SK-N-SH (cell line): ENCODE measurements around the gene SNAPC5. TPM values are rescaled to one million over a fixed set of nuclear protein-coding genes. Genes with fewer than 3 reads are reported as not detected.

Experiments used
- CTCF ChIA-PET: fragments of 300-600, 350-600 bp; formaldehyde crosslinking; extraction: SDS; loops from one replicate; lab custom pipeline; 2021; lab: Yijun Ruan, JAX
- POLR2A ChIA-PET: fragments of 350-600 bp; sonication (Branson Sonifier 250); formaldehyde crosslinking; extraction: SDS; loops from one replicate; lab custom pipeline; 2020; ENCODE audit warnings: antibody characterized with exemption, inconsistent platforms; lab: Yijun Ruan, JAX
- DNase-seq: peaks from one replicate; pipeline ENCODE4 v3.0.0; 2012
- H2AFZ ChIP-seq: fragments of 200-600 bp; sonication (generic); 2 replicates; pipeline ENCODE4 v1.8.1; 2016; ENCODE audit warnings: antibody characterized with exemption, mild to moderate bottlenecking, low read depth
- H3F3A ChIP-seq: fragments of 200-600 bp; sonication (generic); replicated peaks from 2 replicates; pipeline ENCODE3; 2016; ENCODE audit warnings: antibody characterized with exemption, mild to moderate bottlenecking; ENCODE audit not compliant: insufficient read depth
- H3K27ac ChIP-seq, 2 experiments: fragments of 200-500 bp in 1 of 2; fragments of 200-600 bp in 1 of 2; sonication (Bioruptor generic) in 1 of 2; sonication (generic), shearing (Covaris generic) in 1 of 2; 2 replicates each; pipeline versions ENCODE4 v1.5.1 to v1.6.1; 2014 to 2016; ENCODE audit warnings: low read depth in 2 of 2, inconsistent platforms in 1 of 2, low read length in 1 of 2, mild to moderate bottlenecking in 1 of 2, mixed read lengths in 1 of 2
- H3K27me3 ChIP-seq: fragments of 200-600 bp; sonication (generic), shearing (Covaris generic); 2 replicates; pipeline ENCODE4 v1.6.1; 2016; ENCODE audit warnings: mixed run types; ENCODE audit not compliant: insufficient read depth
- H3K36me3 ChIP-seq, 2 experiments: fragments of 200-500 bp in 1 of 2; fragments of 200-600 bp in 1 of 2; sonication (Bioruptor generic) in 1 of 2; sonication (generic) in 1 of 2; replicated peaks in 1 of 2; 2 replicates each; pipeline versions ENCODE3 to v1.5.1; 2014 to 2016; ENCODE audit warnings: low read length in 1 of 2, mild to moderate bottlenecking in 1 of 2; ENCODE audit not compliant: insufficient read depth in 2 of 2, control insufficient read depth in 1 of 2
- H3K4me1 ChIP-seq, 2 experiments: fragments of 200-500 bp in 1 of 2; fragments of 200-600 bp in 1 of 2; sonication (Bioruptor generic) in 1 of 2; sonication (generic), shearing (Covaris generic) in 1 of 2; 2 replicates each; pipeline versions ENCODE4 v1.5.1 to v1.6.1; 2014 to 2016; ENCODE audit warnings: low read depth in 1 of 2, low read length in 1 of 2, mixed run types in 1 of 2; ENCODE audit not compliant: insufficient read depth in 2 of 2, control insufficient read depth in 1 of 2
- H3K4me2 ChIP-seq: fragments of 200-600 bp; sonication (generic), shearing (Covaris generic); 2 replicates; pipeline ENCODE4 v1.6.1; 2017; ENCODE audit warnings: mixed run types
- H3K4me3 ChIP-seq, 2 experiments: fragments of 200-500 bp in 1 of 2; fragments of 200-600 bp in 1 of 2; sonication (Bioruptor generic) in 1 of 2; sonication (generic), shearing (Covaris generic) in 1 of 2; 2 replicates each; pipeline versions ENCODE4 v1.5.1 to v1.8.1; 2014 to 2016; ENCODE audit warnings: low read depth in 2 of 2, inconsistent platforms in 1 of 2, low read length in 1 of 2, mild to moderate bottlenecking in 1 of 2, mixed read lengths in 1 of 2, moderate library complexity in 1 of 2
- H3K79me2 ChIP-seq: fragments of 200-600 bp; sonication (generic); 2 replicates; pipeline ENCODE4 v1.8.1; 2017; ENCODE audit warnings: mild to moderate bottlenecking; ENCODE audit not compliant: insufficient read depth
- H3K9ac ChIP-seq: fragments of 200-600 bp; sonication (generic); 2 replicates; pipeline ENCODE4 v1.6.1; 2017; ENCODE audit warnings: mixed run types
- H3K9me2 ChIP-seq: fragments of 200-600 bp; sonication (generic); 2 replicates; pipeline ENCODE4 v1.6.1; 2017; ENCODE audit warnings: mixed run types
- H3K9me3 ChIP-seq: fragments of 200-600 bp; sonication (generic); 2 replicates; pipeline ENCODE4 v1.6.1; 2017; ENCODE audit warnings: mixed run types, mild to moderate bottlenecking, moderate library complexity
- H4K20me1 ChIP-seq: fragments of 200-600 bp; sonication (generic); 2 replicates; pipeline ENCODE4 v1.6.1; 2017; ENCODE audit warnings: mild to moderate bottlenecking, mixed run types; ENCODE audit not compliant: insufficient read depth
- ELF1 ChIP-seq: IDR thresholded peaks from 2 replicates; pipeline ENCODE4 v1.4.0; 2012
- EP300 ChIP-seq, 2 experiments: IDR thresholded peaks; 2 replicates each; pipeline versions ENCODE4 v1.4.0 to v1.6.1; 2012; ENCODE audit warnings: borderline replicate concordance in 1 of 2, low read depth in 1 of 2, low read length in 1 of 2
- EZH2phosphoT487 ChIP-seq: fragments of 200-600 bp; sonication (generic); IDR thresholded peaks from 2 replicates; pipeline ENCODE4 v1.6.1; 2017; ENCODE audit warnings: low read depth, mixed run types, mild to moderate bottlenecking, antibody characterized with exemption, moderate library complexity, borderline replicate concordance
- MEF2A ChIP-seq: IDR thresholded peaks from 2 replicates; pipeline ENCODE4 v1.4.0; 2012; ENCODE audit warnings: low read depth, borderline replicate concordance
- MXI1 ChIP-seq: IDR thresholded peaks from 2 replicates; pipeline ENCODE4 v1.6.1; 2012; ENCODE audit warnings: mild to moderate bottlenecking, low read depth, low read length, improper control_type of control experiment
- NRF1 ChIP-seq: IDR thresholded peaks from 2 replicates; pipeline ENCODE4 v1.6.1; 2012; ENCODE audit warnings: low read depth, mild to moderate bottlenecking, low read length
- RAD21 ChIP-seq: IDR thresholded peaks from 2 replicates; pipeline ENCODE4 v1.6.1; 2012; ENCODE audit warnings: mild to moderate bottlenecking, low read length
- RCOR1 ChIP-seq: fragments of 150-350 bp; IDR thresholded peaks from 2 replicates; pipeline ENCODE4 v1.6.1; 2017; ENCODE audit warnings: antibody characterized with exemption, low read length
- RXRA ChIP-seq: IDR thresholded peaks from 2 replicates; pipeline ENCODE4 v1.4.0; 2012; ENCODE audit warnings: low read depth, mild to moderate bottlenecking, borderline replicate concordance
- SIN3A ChIP-seq: IDR thresholded peaks from 2 replicates; pipeline ENCODE4 v1.6.1; 2012; ENCODE audit warnings: low read depth, mild to moderate bottlenecking, low read length, moderate library complexity, borderline replicate concordance
- WGBS: methylation state at CpG from one replicate; pipeline ENCODE4 v1.1.6; 2017; ENCODE audit warnings: low lambda C conversion rate; 5-methylcytosine and 5-hydroxymethylcytosine counted together
- polyA plus RNA-seq, 3 experiments: library from polyadenylated mRNA; depleted of rRNA; stranded (reverse); fragments of >200 nt; gene quantifications; 2 replicates each; pipeline ENCODE4 v1.2.3, GENCODE V29; 2012
- TF ChIP-seq, protein P1 (sequence below): IDR thresholded peaks from 2 replicates; pipeline ENCODE4 v1.4.0; 2012; ENCODE audit warnings: low read depth, borderline replicate concordance
- TF ChIP-seq, protein P2 (sequence below): IDR thresholded peaks from 2 replicates; pipeline ENCODE4; 2012
- TF ChIP-seq, protein P3 (sequence below): fragments of 150-350 bp; IDR thresholded peaks from 2 replicates; pipeline ENCODE4 v1.6.1; 2016; ENCODE audit warnings: mild to moderate bottlenecking, low read depth, low read length

SNAPC5 gene
- polyA plus RNA-seq, 1 of the 3 experiments (the other 2 are of a cell fraction) = 65.0 TPM

DNA sequence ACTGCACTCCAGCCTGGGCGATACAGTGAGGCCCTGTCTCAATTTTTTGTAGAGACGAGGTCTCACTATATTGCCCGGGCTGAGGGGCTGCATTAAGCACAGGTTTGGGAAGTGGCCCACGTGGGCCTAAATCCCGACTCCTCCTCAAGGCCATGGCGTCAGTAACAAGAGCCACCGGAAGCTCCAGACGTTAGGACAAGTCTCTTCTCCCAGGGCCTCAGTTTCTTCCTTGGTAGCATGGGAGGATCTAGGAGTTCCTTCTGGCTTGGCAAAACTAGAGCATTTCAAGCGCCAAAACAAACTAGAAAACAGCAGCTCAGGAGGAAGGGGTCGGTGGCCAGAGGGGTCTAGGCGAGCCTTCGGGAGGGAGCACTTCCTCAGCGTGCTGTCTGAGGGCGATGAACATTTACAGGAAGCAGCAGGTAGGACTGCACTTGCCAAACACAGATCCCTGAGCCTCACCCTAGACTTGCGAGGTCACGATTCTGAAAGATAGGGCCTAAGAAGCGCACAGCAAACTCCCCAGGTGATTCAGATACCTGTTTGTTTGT, 536 bp downstream of the SNAPC5 start:
- H3K4me1 ChIP-seq = peaks cover 0 to 10% of the 10 kb centered on the region in 2 experiments; a peak in 2 of 4 replicates
- H3K27me3 ChIP-seq = no peaks in the 10 kb centered on the region
- H3K79me2 ChIP-seq = peaks cover 43% of the 10 kb centered on the region
- no peaks in the 10 kb centered on the region for H3K9me2 ChIP-seq
- peak overlapping the region; percentile 91 to 97 for H3K4me3 ChIP-seq
- H2AFZ ChIP-seq = peak overlapping the region; percentile 88
- ChIA-PET POLR2A (interaction anchor here (1.3 to 3.7 kb wide), 4 partner anchors 9 to 110 kb away, joined by 3 to 21 read pairs (median 5); partner anchors contain the start of gene MAP2K1), CTCF (interaction anchor here (0.6 to 5.7 kb wide), 28 partner anchors 8 to 627 kb away, joined by 3 to 51 read pairs (median 4); partner anchors contain the start of genes DIS3L, MAP2K1, RPL4 and TIPIN)
- peaks cover 47% of the 10 kb centered on the region for H3F3A ChIP-seq
- TF ChIP-seq NRF1 = no peak
- TF ChIP-seq RXRA = no peak
- TF ChIP-seq ELF1 = no peak
- TF ChIP-seq EZH2phosphoT487 = no peak
- TF ChIP-seq RAD21 = no peak
- no peak for TF ChIP-seq MXI1
- TF ChIP-seq, protein P1, sequence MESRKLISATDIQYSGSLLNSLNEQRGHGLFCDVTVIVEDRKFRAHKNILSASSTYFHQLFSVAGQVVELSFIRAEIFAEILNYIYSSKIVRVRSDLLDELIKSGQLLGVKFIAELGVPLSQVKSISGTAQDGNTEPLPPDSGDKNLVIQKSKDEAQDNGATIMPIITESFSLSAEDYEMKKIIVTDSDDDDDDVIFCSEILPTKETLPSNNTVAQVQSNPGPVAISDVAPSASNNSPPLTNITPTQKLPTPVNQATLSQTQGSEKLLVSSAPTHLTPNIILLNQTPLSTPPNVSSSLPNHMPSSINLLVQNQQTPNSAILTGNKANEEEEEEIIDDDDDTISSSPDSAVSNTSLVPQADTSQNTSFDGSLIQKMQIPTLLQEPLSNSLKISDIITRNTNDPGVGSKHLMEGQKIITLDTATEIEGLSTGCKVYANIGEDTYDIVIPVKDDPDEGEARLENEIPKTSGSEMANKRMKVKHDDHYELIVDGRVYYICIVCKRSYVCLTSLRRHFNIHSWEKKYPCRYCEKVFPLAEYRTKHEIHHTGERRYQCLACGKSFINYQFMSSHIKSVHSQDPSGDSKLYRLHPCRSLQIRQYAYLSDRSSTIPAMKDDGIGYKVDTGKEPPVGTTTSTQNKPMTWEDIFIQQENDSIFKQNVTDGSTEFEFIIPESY = no peak
- TF ChIP-seq, protein P2, sequence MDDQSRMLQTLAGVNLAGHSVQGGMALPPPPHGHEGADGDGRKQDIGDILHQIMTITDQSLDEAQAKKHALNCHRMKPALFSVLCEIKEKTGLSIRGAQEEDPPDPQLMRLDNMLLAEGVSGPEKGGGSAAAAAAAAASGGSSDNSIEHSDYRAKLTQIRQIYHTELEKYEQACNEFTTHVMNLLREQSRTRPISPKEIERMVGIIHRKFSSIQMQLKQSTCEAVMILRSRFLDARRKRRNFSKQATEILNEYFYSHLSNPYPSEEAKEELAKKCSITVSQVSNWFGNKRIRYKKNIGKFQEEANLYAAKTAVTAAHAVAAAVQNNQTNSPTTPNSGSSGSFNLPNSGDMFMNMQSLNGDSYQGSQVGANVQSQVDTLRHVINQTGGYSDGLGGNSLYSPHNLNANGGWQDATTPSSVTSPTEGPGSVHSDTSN = no peak
- TF ChIP-seq RCOR1 = no peak
- TF ChIP-seq EP300 (IDR thresholded peaks at IDR 0.05; ENCODE audit: borderline replicate concordance in 1 of 2, low read depth in 1 of 2, low read length in 1 of 2) = no peak
- TF ChIP-seq SIN3A = no peak
- no peak for TF ChIP-seq MEF2A
- TF ChIP-seq, protein P3, sequence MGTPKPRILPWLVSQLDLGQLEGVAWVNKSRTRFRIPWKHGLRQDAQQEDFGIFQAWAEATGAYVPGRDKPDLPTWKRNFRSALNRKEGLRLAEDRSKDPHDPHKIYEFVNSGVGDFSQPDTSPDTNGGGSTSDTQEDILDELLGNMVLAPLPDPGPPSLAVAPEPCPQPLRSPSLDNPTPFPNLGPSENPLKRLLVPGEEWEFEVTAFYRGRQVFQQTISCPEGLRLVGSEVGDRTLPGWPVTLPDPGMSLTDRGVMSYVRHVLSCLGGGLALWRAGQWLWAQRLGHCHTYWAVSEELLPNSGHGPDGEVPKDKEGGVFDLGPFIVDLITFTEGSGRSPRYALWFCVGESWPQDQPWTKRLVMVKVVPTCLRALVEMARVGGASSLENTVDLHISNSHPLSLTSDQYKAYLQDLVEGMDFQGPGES = no peak
- DNase-seq = no peak
- no peaks in the 10 kb centered on the region for H3K9me3 ChIP-seq
- peaks cover 66 to 76% of the 10 kb centered on the region in 2 experiments for H3K36me3 ChIP-seq
- H3K9ac ChIP-seq = peak overlapping the region; percentile 84
- peak overlapping the region; percentile 65 to 66 for H3K27ac ChIP-seq
- H4K20me1 ChIP-seq = peaks cover 41% of the 10 kb centered on the region
- H3K4me2 ChIP-seq = peak overlapping the region; percentile 95
- WGBS = 15% methylated on average over 17 of the region's 17 CpGs
